Fibroblast of lung (primary cell): ENCODE measurements around the gene SPAG5.

Source experiments
- CTCF ChIP-seq, 2 donors: IDR thresholded peaks in 1 of 2; conservative IDR thresholded peaks in 1 of 2; 1 replicate in 1 of 2; 2 replicates in 1 of 2; pipeline ENCODE4 v1.5.1; 2011 to 2012; ENCODE audit warnings: low read length in 2 of 2, control low read depth in 1 of 2, inconsistent platforms in 1 of 2, low read depth in 1 of 2, mild to moderate bottlenecking in 1 of 2
- EZH2 ChIP-seq: IDR thresholded peaks from 2 replicates; pipeline ENCODE4 v1.5.1; 2012; ENCODE audit warnings: low read length, control low read depth, mild to moderate bottlenecking; ENCODE audit errors: missing control alignments

- TF ChIP-seq CTCF (conservative IDR thresholded peaks at IDR 0.05 in 1 of 2, IDR thresholded peaks at IDR 0.05 in 1 of 2; ENCODE audit: low read depth in 1 of 2, low read length in 2 of 2) (no peak), EZH2 (no peak)
Measured at GRCh38 chr17:28622186-28622585, 23.4 kb upstream of the SPAG5 start.
